ENCODE results near the gene ZDHHC5.

DNA sequence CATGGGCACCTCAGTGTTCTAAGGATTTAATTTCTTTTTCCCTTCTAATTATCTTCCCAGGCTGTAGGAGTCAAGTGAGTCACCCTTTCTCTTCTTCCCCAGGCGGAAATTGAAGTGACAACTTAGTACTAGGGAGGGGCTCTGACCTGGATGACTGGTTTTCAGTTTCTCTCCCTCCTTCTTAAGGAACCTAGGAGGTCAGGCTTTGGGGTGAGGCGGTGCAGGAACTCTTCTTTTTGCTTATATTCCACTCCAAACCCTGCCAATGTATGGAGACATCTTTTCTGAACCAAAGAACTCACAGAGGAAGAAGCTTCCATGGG, 12.6 kb downstream of the ZDHHC5 start:
- TF ChIP-seq, protein P1, sequence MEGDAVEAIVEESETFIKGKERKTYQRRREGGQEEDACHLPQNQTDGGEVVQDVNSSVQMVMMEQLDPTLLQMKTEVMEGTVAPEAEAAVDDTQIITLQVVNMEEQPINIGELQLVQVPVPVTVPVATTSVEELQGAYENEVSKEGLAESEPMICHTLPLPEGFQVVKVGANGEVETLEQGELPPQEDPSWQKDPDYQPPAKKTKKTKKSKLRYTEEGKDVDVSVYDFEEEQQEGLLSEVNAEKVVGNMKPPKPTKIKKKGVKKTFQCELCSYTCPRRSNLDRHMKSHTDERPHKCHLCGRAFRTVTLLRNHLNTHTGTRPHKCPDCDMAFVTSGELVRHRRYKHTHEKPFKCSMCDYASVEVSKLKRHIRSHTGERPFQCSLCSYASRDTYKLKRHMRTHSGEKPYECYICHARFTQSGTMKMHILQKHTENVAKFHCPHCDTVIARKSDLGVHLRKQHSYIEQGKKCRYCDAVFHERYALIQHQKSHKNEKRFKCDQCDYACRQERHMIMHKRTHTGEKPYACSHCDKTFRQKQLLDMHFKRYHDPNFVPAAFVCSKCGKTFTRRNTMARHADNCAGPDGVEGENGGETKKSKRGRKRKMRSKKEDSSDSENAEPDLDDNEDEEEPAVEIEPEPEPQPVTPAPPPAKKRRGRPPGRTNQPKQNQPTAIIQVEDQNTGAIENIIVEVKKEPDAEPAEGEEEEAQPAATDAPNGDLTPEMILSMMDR (IDR thresholded peaks at IDR 0.05; ENCODE audit: low read depth, low read length) = no peak
- no peak for TF ChIP-seq MYC (IDR thresholded peaks at IDR 0.05; ENCODE audit: low read depth, low read length)
- no peak for TF ChIP-seq POLR2A (IDR thresholded peaks at IDR 0.05; ENCODE audit: extremely low read depth, insufficient read length)
